ENCODE data around the gene PTN.

The PTN gene

DNA sequence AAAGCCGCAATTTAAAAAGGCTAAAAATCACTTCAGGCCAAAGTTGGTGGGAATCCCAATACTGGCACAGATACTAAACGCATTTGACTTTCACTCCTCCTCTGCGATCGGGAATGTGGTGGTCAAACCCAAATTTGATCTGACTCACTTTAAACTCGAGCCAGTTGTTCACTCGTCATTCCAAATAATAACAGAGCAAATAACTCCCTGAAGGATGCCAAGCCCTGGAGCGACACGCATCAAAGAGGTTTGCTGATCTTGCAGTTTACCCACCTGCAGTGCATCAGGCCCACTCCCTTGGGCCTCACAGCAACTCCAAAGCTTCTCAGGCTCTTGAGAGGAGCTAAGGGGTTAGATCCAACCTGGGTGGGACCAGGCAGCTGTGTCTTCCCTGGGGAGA, 12.2 kb downstream of the PTN start:
- Mint-ChIP-seq H3K27ac (no peak overlapping the region), H3K4me3 (no peak overlapping the region), H3K27me3 (ENCODE audit: low read depth, poor library complexity) (peaks cover 4% of the 10 kb centered on the region), H3K4me1 (peaks cover 24% of the 10 kb centered on the region), H3K36me3 (ENCODE audit: low read depth) (peaks cover 12% of the 10 kb centered on the region), H3K9me3 (peaks cover 15% of the 10 kb centered on the region)
- TF ChIP-seq CTCF (IDR thresholded peaks at IDR 0.05) = no peak
- DNase-seq = no peak

GRCh38 chr7:137329411-137329810, 14.1 kb downstream of the PTN start:
- Mint-ChIP-seq H3K27ac (no peak overlapping the region), H3K4me3 (no peak overlapping the region), H3K9me3 (peaks cover 11% of the 10 kb centered on the region), H3K36me3 (ENCODE audit: low read depth) (peaks cover 7% of the 10 kb centered on the region), H3K27me3 (ENCODE audit: low read depth, poor library complexity) (no peaks in the 10 kb centered on the region), H3K4me1 (peaks cover 33% of the 10 kb centered on the region)
- no peak for TF ChIP-seq CTCF (IDR thresholded peaks at IDR 0.05)
- no peak for DNase-seq

GRCh38 chr7:137328373-137329120, 15.0 kb downstream of the PTN start:
- Mint-ChIP-seq H3K27me3 (ENCODE audit: low read depth, poor library complexity) (no peaks in the 10 kb centered on the region), H3K4me1 (peaks cover 33% of the 10 kb centered on the region), H3K9me3 (peaks cover 10% of the 10 kb centered on the region), H3K36me3 (ENCODE audit: low read depth) (peaks cover 8% of the 10 kb centered on the region), H3K4me3 (no peak overlapping the region), H3K27ac (no peak overlapping the region)
- TF ChIP-seq CTCF (IDR thresholded peaks at IDR 0.05) = no peak
- DNase-seq = no peak

DNA sequence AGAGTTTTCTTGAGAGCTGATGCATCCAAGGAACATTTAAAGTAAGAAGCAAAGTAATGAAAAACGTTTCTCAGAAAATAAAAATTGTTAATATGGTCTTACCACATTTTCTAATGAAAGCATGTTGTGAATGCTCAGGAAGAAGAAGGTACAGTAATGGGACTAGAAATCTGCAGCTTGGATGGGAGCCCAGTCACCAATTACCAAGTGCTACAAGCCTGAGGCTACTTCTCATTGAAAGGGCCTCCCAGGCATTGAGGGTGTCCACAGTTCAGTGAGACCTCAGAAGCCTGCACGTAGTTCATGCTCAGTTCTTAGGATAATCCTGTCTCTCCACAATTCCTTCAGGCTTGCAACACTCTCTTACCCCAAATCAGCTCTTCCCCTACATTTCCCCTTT, 17.6 kb downstream of the PTN start:
- H3K27ac Mint-ChIP-seq = no peak overlapping the region
- peaks cover 8% of the 10 kb centered on the region for H3K36me3 Mint-ChIP-seq (ENCODE audit: low read depth)
- peaks cover 26% of the 10 kb centered on the region for H3K4me1 Mint-ChIP-seq
- DNase-seq = no peak
- peaks cover 13% of the 10 kb centered on the region for H3K9me3 Mint-ChIP-seq
- no peaks in the 10 kb centered on the region for H3K27me3 Mint-ChIP-seq (ENCODE audit: low read depth, poor library complexity)
- H3K4me3 Mint-ChIP-seq = no peak overlapping the region
- no peak for TF ChIP-seq CTCF (IDR thresholded peaks at IDR 0.05)

- no peak overlapping the region for H3K4me3 Mint-ChIP-seq
- DNase-seq = no peak
- peaks cover 26% of the 10 kb centered on the region for H3K4me1 Mint-ChIP-seq
- TF ChIP-seq CTCF (IDR thresholded peaks at IDR 0.05) = no peak
- no peaks in the 10 kb centered on the region for H3K27me3 Mint-ChIP-seq (ENCODE audit: low read depth, poor library complexity)
- peaks cover 13% of the 10 kb centered on the region for H3K9me3 Mint-ChIP-seq
- peaks cover 8% of the 10 kb centered on the region for H3K36me3 Mint-ChIP-seq (ENCODE audit: low read depth)
- no peak overlapping the region for H3K27ac Mint-ChIP-seq
Measured at GRCh38 chr7:137324796-137325696, 18.5 kb downstream of the PTN start.

Measured in nephron progenitor cell (in vitro differentiated cells).